ENCODE data around the gene EMC8.

Gene EMC8

GRCh38 chr16:85763616-85764015 lies 35.7 kb downstream of the EMC8 start:
- H3K36me3 ChIP-seq (ENCODE audit: insufficient read depth, low read length), result no peaks in the 10 kb centered on the region
- H3K9ac ChIP-seq (ENCODE audit: low read depth, low read length, poor library complexity, severe bottlenecking), result no peak overlapping the region
- no peaks in the 10 kb centered on the region for H3K9me2 ChIP-seq (replicated peaks; ENCODE audit: low read depth, low read length)
- H3K9me3 ChIP-seq (ENCODE audit: insufficient read depth, low read depth, low read length), result no peaks in the 10 kb centered on the region
- H3K4me1 ChIP-seq (ENCODE audit: insufficient read depth, low read length, poor library complexity, severe bottlenecking), result peaks cover 7% of the 10 kb centered on the region
- H4K20me1 ChIP-seq (ENCODE audit: insufficient read depth, low read length, poor library complexity, severe bottlenecking), result no peaks in the 10 kb centered on the region
- H3K27me3 ChIP-seq (ENCODE audit: insufficient read depth, low read length, poor library complexity, severe bottlenecking), result no peaks in the 10 kb centered on the region
- H3F3A ChIP-seq (ENCODE audit: low read depth), result no peaks in the 10 kb centered on the region
- TF ChIP-seq, protein P1, sequence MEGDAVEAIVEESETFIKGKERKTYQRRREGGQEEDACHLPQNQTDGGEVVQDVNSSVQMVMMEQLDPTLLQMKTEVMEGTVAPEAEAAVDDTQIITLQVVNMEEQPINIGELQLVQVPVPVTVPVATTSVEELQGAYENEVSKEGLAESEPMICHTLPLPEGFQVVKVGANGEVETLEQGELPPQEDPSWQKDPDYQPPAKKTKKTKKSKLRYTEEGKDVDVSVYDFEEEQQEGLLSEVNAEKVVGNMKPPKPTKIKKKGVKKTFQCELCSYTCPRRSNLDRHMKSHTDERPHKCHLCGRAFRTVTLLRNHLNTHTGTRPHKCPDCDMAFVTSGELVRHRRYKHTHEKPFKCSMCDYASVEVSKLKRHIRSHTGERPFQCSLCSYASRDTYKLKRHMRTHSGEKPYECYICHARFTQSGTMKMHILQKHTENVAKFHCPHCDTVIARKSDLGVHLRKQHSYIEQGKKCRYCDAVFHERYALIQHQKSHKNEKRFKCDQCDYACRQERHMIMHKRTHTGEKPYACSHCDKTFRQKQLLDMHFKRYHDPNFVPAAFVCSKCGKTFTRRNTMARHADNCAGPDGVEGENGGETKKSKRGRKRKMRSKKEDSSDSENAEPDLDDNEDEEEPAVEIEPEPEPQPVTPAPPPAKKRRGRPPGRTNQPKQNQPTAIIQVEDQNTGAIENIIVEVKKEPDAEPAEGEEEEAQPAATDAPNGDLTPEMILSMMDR (conservative IDR thresholded peaks at IDR 0.05; ENCODE audit: low read length), result no peak
- no peak for TF ChIP-seq EZH2phosphoT487 (IDR thresholded peaks at IDR 0.05; ENCODE audit: borderline replicate concordance)
- no peak overlapping the region for H3K4me2 ChIP-seq (ENCODE audit: low read depth, low read length, poor library complexity, severe bottlenecking)
- no peak overlapping the region for H2AFZ ChIP-seq (ENCODE audit: low read length)
- H3K79me2 ChIP-seq (ENCODE audit: insufficient read depth, low read length), result no peaks in the 10 kb centered on the region
- H3K4me3 ChIP-seq (ENCODE audit: low read length, poor library complexity, severe bottlenecking), result no peak overlapping the region

DNA sequence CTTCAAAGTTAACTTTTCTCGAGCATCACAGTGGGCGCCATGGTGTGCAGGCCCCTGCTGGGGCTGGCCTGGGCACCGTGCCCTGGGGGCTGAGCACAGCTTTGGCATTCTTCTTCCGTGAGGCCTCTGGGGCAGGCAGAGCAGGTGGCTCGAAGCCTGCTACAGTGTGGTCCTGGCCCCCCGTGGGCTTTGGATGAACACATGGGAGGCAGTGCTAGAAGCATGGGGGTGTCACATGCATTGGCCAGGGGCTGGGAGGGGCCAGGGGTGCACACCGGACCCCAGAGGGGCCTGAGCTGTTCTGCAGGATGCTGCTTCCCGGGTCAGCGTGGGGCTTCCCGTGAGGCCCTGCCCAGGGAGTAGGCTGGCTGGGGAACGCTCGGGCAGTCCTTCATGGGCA lies 36.4 kb downstream of the EMC8 start:
- TF ChIP-seq, protein P1 (conservative IDR thresholded peaks at IDR 0.05; ENCODE audit: low read length), result no peak
- TF ChIP-seq EZH2phosphoT487 (IDR thresholded peaks at IDR 0.05; ENCODE audit: borderline replicate concordance), result no peak
- H3K9me3 ChIP-seq (ENCODE audit: insufficient read depth, low read depth, low read length), result no peaks in the 10 kb centered on the region
- no peaks in the 10 kb centered on the region for H3K9me2 ChIP-seq (replicated peaks; ENCODE audit: low read depth, low read length)
- H3K9ac ChIP-seq (ENCODE audit: low read depth, low read length, poor library complexity, severe bottlenecking), result no peak overlapping the region
- no peak overlapping the region for H3K4me3 ChIP-seq (ENCODE audit: low read length, poor library complexity, severe bottlenecking)
- H3K79me2 ChIP-seq (ENCODE audit: insufficient read depth, low read length), result no peaks in the 10 kb centered on the region
- no peaks in the 10 kb centered on the region for H3K27me3 ChIP-seq (ENCODE audit: insufficient read depth, low read length, poor library complexity, severe bottlenecking)
- no peaks in the 10 kb centered on the region for H3F3A ChIP-seq (ENCODE audit: low read depth)
- peaks cover 7% of the 10 kb centered on the region for H3K4me1 ChIP-seq (ENCODE audit: insufficient read depth, low read length, poor library complexity, severe bottlenecking)
- H4K20me1 ChIP-seq (ENCODE audit: insufficient read depth, low read length, poor library complexity, severe bottlenecking), result no peaks in the 10 kb centered on the region
- no peak overlapping the region for H2AFZ ChIP-seq (ENCODE audit: low read length)
- H3K36me3 ChIP-seq (ENCODE audit: insufficient read depth, low read length), result no peaks in the 10 kb centered on the region
- H3K4me2 ChIP-seq (ENCODE audit: low read depth, low read length, poor library complexity, severe bottlenecking), result no peak overlapping the region

DNA sequence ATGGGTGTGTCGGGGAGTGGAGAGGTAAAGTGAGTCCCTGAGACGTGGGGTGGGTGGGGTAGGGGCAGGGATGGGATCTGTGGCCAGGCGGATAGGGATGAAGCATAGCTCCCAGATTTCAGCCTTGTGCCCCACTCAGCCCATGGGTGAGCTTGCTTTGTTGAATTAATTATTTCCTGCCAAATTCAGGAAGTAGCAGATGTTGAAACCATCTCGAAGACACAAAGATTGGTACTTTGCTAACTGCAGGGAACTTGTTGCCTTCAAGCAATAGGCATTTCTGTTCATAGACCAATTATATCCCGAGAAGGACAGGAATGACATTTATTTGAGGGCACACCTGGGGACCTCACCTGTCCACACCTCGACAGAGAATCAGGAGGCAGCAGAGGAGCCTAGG lies 37.5 kb downstream of the EMC8 start:
- Histone ChIP-seq H2AFZ (ENCODE audit: low read length) (no peak overlapping the region; the same call in 1 of the 2 replicates), H3K4me2 (ENCODE audit: low read depth, low read length, poor library complexity, severe bottlenecking) (no peak overlapping the region), H3K4me1 (ENCODE audit: insufficient read depth, low read length, poor library complexity, severe bottlenecking) (peaks cover 7% of the 10 kb centered on the region), H3K9me2 (replicated peaks; ENCODE audit: low read depth, low read length) (no peaks in the 10 kb centered on the region), H3K27me3 (ENCODE audit: insufficient read depth, low read length, poor library complexity, severe bottlenecking) (no peaks in the 10 kb centered on the region), H3K9me3 (ENCODE audit: insufficient read depth, low read depth, low read length) (no peaks in the 10 kb centered on the region), H3K79me2 (ENCODE audit: insufficient read depth, low read length) (no peaks in the 10 kb centered on the region), H3K36me3 (ENCODE audit: insufficient read depth, low read length) (no peaks in the 10 kb centered on the region), H3K9ac (ENCODE audit: low read depth, low read length, poor library complexity, severe bottlenecking) (no peak overlapping the region), H4K20me1 (ENCODE audit: insufficient read depth, low read length, poor library complexity, severe bottlenecking) (no peaks in the 10 kb centered on the region), H3K4me3 (ENCODE audit: low read length, poor library complexity, severe bottlenecking) (peak overlapping the region; percentile 10), H3F3A (ENCODE audit: low read depth) (no peaks in the 10 kb centered on the region)
- no peak for TF ChIP-seq EZH2phosphoT487 (IDR thresholded peaks at IDR 0.05; ENCODE audit: borderline replicate concordance)
- TF ChIP-seq, protein P1 (conservative IDR thresholded peaks at IDR 0.05; ENCODE audit: low read length), result no peak
